Stimulated activated CD8-positive, alpha-beta memory T cell treated with anti-CD3 and anti-CD28 coated beads, Interleukin-12 subunit alpha, Interleukin-12 subunit beta, amount 100 ng/mL, for 1 hour (primary cell): Measurements from ENCODE around the gene RMND1.
"Not testable (repeated sequence)": the region's sequence is repeated elsewhere in the genome, so short reads cannot be mapped to it uniquely, and the experiment has no call there.

ENCODE experiments used
- DNase-seq: peaks from one replicate; pipeline ENCODE4 v3.0.0-alpha.2; 2020; ENCODE audit warnings: low read depth

The RMND1 gene

GRCh38 chr6:151452750-151453427 lies 963 bp upstream of the RMND1 start:
- no peak for DNase-seq

DNA sequence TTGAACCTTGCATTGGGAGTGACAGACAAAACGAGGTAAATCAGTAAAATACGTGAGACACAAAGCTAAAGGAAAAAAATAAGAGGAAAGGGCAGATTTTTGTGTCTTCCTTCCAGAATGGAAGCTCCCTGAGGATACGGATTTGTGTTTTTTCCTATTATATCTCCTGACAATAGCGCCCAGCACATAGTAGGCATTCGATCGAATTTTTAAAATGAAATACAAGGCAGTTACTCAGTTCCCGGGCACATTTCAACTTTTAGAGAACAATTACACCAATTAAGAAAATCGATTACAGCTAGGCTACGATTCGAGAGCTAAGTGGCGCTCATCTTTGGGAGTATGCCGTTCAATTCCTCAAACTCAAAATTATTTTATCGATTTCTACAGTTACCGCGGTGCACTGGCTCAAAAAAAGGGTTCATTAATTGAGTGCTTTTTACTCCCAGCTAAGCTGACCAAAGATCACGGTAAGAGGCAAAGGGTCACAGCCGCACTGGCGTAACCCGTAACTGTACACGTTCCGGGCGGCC lies 443 bp downstream of the RMND1 start:
- DNase-seq: no peak

DNA sequence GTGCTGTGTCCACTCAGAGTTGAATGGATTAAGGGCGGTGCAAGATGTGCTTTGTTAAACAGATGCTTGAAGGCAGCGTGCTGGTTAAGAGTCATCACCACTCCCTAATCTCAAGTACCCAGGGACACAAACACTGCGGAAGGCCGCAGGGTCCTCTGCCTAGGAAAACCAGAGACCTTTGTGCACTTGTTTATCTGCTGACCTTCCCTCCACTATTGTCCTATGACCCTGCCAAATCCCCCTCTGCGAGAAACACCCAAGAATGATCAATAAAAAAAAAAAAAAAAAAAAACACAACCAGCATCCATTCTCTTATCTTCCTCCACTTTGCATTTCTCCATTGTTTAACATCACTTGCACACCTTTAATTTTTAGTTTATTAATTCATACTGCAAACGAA lies 998 bp downstream of the RMND1 start:
- DNase-seq: not testable (repeated sequence)

DNA sequence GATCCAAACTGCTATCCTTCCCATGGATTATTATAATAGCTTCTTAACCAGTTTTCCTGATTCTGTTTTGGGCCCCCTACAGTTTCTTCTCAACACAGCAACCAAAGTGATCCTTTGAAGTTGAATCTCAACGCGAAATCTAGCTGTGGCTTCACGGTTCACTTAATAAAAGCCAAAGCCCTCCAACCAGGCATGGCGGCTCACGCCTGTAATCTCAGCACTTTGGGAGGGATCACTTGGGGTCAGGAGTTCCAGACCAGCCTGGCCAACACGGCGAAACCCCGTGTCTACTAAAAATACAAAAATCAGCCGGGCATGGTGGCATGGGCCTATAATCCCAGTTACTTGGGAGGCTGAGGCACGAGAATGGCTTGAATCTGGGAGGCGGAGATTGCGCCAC lies 3.3 kb downstream of the RMND1 start:
- no peak for DNase-seq

DNA sequence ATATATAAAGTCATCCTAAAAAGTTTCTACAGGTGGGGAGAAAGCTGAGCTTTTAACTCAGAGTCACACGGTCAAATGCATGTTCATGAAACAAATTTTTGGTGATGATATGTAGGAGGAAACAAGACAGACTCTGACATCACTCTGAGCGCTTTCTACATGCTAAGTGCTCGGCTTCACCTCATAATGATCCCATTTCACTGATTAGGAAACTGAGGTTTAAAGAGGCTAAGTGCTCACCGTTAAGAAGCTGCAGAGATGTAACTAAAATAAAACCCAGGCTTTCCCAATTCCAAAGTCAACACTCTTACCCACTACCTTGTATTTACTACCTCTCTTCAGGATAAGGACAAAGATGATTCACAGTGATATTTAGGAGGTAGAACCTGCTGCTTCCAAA lies 4.7 kb downstream of the RMND1 start:
- no peak for DNase-seq

GRCh38 chr6:151445482-151445881 lies 6.4 kb downstream of the RMND1 start:
- no peak for DNase-seq

- DNase-seq: no peak
Measured at GRCh38 chr6:151443911-151444621, 7.9 kb downstream of the RMND1 start.

- DNase-seq: no peak
Measured at GRCh38 chr6:151443454-151443853, 8.5 kb downstream of the RMND1 start.

DNA sequence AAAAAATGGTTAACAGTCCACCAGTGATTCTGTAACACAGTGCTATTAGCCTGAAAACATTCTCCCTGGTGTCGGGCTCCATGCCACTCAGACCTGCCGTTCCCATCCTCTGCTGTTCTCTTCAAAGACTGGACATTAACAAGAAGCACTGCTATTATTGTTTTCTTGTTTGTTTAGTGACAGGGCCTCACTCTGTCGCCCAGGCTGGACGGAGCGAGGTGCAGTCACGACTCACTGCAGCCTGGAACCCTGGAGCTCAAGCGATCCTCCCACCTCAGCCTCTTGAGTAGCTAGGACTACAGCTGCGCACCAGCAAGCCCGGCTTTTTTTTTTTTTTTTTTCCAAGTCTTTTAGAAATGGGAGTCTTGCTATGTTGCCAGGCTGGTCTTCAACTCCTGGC lies 9.6 kb downstream of the RMND1 start:
- no peak for DNase-seq

- no peak for DNase-seq
Measured at GRCh38 chr6:151441390-151442166, 10.3 kb downstream of the RMND1 start.

DNA sequence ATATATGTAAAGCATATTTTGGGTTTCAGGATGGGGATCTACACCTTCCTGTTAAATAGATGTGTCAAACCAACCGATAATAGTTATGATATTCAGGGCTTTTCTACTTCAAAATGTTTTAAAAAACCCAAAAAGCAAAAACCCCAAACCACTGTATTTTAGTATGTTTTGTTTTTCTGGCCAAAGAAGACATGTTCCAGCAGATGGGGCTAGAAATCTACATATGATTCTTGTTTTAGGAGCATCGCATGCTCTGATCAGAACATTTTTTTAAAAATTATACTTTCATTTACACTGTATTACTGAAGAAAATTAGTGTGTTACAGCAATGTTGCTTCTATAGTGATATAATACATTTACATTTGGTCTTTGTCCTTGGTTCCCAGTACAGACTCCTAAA lies 11.0 kb downstream of the RMND1 start:
- DNase-seq: no peak

- DNase-seq: no peak
Measured at GRCh38 chr6:151440498-151440897, 11.4 kb downstream of the RMND1 start.

- DNase-seq: no peak
Measured at GRCh38 chr6:151437401-151437800, 14.5 kb downstream of the RMND1 start.

GRCh38 chr6:151436802-151437201 lies 15.1 kb downstream of the RMND1 start:
- no peak for DNase-seq

DNA sequence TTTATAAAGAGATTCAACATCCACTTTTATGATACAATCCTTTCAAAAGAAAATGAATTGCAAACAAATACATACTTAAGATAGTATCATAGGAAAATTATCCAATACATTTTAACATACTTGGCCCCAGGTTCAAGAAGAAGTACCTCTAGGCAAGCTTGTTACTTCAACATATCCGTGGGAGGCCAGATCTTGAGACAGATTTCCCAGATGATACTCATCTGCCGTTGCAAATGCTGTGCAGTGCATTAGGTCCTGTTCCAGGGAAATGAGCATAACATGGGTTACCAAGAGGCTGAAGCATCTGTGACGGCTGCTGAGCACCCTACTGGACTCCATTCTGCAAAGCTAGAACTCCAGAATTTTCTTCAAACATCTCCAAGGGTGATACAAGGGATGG lies 15.6 kb downstream of the RMND1 start:
- no peak for DNase-seq

DNA sequence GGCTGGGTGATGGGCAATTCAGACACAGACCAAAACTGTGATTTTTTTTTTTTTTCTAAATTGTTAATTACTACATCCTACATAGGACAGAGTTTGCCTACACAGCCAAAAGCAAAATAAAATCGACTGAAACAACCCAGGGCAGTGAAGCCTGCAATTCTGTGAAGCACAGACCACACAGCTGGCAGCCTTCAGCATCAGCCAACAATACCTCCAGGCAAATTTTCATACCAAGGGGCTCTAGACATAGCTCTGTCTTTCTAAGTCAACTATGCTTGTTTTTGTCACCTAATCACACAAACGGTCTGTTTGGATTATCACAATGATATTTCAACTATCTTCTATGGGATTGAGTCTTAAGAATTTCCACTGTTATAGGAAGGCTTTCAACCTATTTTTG lies 17.6 kb downstream of the RMND1 start:
- DNase-seq: no peak

- DNase-seq: no peak
Measured at GRCh38 chr6:151432651-151433050, 19.3 kb downstream of the RMND1 start.

DNA sequence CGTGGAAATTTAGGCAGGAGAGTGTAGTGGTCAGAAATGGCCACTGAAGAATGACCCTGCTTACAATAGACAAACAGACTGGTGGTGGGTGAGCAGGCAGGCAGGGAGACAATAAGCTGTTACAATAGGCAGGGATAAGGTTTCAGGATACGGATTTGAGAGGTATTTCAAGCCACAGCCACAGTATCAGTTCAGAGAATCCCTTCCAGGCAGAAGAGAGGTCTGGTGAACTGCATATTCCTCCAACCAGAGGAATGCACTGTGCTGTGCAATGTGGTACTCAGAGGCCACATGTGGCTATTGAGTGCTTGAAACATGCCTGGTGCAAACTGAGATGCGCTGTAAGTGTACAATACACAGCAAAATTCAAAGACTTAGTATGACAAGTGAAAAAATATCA lies 20.6 kb downstream of the RMND1 start:
- no peak for DNase-seq

DNA sequence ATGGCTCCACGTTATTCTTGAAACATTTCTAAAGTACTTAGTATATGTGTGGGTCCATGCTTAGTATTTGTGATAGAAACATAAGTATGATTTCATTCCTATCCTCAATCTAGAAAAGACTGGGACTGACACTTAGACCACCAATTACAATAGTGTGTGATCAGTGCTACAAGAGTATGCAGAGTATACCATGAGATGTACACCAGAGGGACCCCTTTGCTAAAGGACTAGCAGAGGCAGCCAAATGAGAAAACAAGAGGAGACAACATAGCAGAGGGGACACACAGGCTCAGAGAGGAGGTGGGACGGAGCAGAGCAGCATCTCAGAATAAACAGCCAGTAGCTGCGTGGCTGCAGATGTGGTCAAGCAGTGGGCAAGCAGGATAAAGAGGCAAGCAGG lies 21.0 kb downstream of the RMND1 start:
- DNase-seq: no peak

DNA sequence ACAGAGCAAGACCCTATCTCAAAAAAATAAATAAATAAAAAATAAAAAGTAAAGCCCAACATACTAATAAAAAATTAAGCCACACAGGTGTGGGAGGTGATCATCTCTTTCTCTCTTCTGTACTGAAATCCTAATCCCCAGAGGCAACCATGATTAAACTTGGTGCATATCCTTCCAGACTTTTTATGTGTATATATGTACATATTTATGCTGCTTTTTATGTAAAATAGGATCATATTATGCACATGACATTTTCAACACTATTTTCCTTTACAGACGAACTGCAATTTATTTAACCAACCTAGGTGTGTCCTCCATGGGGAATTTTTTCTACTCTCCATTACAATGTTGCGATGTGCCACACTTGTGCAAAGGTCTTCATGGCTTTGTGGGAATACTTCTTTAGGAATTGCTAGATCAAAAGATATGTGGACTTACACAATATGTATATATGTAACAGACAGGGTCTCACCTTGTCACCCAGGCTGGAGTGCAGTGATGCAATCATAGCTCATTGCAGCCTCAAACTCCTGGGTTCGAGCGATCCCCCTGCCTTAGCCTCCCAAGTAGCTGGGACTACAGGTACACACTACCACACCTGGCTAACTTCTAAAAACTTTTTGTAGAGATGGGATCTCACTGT lies 23.7 kb downstream of the RMND1 start:
- no peak for DNase-seq

DNA sequence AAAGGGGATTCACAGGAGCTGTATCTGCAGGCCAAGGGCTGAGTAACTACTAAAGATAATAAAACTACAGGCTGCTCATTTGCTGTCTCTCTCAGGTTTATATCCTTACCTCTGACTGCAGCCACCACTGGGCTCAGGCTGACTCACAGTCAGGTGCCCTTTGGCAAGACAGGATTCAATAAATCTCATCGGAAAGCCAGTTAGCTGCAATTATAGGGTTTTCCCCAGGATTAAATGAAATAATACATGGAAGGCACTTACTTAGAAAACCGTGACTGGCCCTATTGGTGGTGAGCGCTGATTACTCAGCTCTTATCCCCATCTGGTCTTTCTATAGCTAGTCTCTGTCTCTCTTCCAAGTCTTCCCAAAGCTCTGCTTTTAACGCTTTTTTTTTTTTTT lies 26.4 kb downstream of the RMND1 start:
- no peak for DNase-seq

GRCh38 chr6:151422981-151423380 lies 28.9 kb downstream of the RMND1 start:
- no peak for DNase-seq
